Keratinocyte (primary cell): ENCODE data around the gene DTWD2.

Experiments used
- CTCF ChIP-seq, 3 experiments: IDR thresholded peaks in 1 of 3; conservative IDR thresholded peaks in 1 of 3; optimal IDR thresholded peaks in 1 of 3; 2 replicates in 2 of 3; 3 replicates in 1 of 3; pipeline versions ENCODE3 to v1.5.1; 2011; ENCODE audit warnings: low read length in 3 of 3, mild to moderate bottlenecking in 3 of 3, moderate library complexity in 2 of 3, control low read depth in 1 of 3, inconsistent platforms in 1 of 3; ENCODE audit not compliant: insufficient read depth in 2 of 3; ENCODE audit errors: extremely low read depth in 1 of 3
- EZH2 ChIP-seq: IDR thresholded peaks from one replicate; pipeline ENCODE4 v1.6.1; 2012; ENCODE audit warnings: inconsistent platforms, mild to moderate bottlenecking, low read length, moderate library complexity

GRCh38 chr5:118968406-118968911 lies 19.9 kb downstream of the DTWD2 start:
- TF ChIP-seq CTCF (optimal IDR thresholded peaks at IDR 0.05 in 1 of 3, IDR thresholded peaks at IDR 0.05 in 1 of 3, conservative IDR thresholded peaks at IDR 0.05 in 1 of 3; ENCODE audit: extremely low read depth in 1 of 3, insufficient read depth in 2 of 3, low read length in 3 of 3) (no peak), EZH2 (no peak)
